GM18502 (cell line): ENCODE results near the gene CPZ.
"Not testable (repeated sequence)": the region's sequence is repeated elsewhere in the genome, so short reads cannot be mapped to it uniquely, and the experiment has no call there.

Experiments used
- ATAC-seq: cut with Tn5 transposase; IDR thresholded peaks from one replicate; pipeline ENCODE4 v1.9.1; 2021; ENCODE audit warnings: mild to moderate bottlenecking; ENCODE audit not compliant: unreplicated experiment, poor library complexity

CPZ gene

GRCh38 chr4:8630240-8630905 is 37.8 kb downstream of the CPZ start:
- not testable (repeated sequence) for ATAC-seq

GRCh38 chr4:8631896-8632295 is 39.3 kb downstream of the CPZ start:
- not testable (repeated sequence) for ATAC-seq

- ATAC-seq: not testable (repeated sequence)
Observed at GRCh38 chr4:8634773-8635172, 42.2 kb downstream of the CPZ start.

- not testable (repeated sequence) for ATAC-seq
Observed at GRCh38 chr4:8635897-8636554, 43.5 kb downstream of the CPZ start.

- no peak for ATAC-seq
Observed at GRCh38 chr4:8637456-8637984, 45.0 kb downstream of the CPZ start.

GRCh38 chr4:8639021-8639420 is 46.5 kb downstream of the CPZ start:
- no peak for ATAC-seq

GRCh38 chr4:8639777-8640720 is 47.5 kb downstream of the CPZ start:
- no peak for ATAC-seq

- no peak for ATAC-seq
Observed at GRCh38 chr4:8640816-8641215, 48.3 kb downstream of the CPZ start.

- no peak for ATAC-seq
Observed at GRCh38 chr4:8641256-8641655, 48.7 kb downstream of the CPZ start.

GRCh38 chr4:8641931-8642650 is 49.5 kb downstream of the CPZ start:
- no peak for ATAC-seq

GRCh38 chr4:8642651-8643321 is 50.2 kb downstream of the CPZ start:
- ATAC-seq: no peak

- no peak for ATAC-seq
Observed at GRCh38 chr4:8643441-8643840, 50.9 kb downstream of the CPZ start.

- ATAC-seq: no peak
Observed at GRCh38 chr4:8643986-8644385, 51.4 kb downstream of the CPZ start.

GRCh38 chr4:8644461-8644891 is 51.9 kb downstream of the CPZ start:
- no peak for ATAC-seq

- ATAC-seq: no peak
Observed at GRCh38 chr4:8644966-8645752, 52.6 kb downstream of the CPZ start.

- ATAC-seq: no peak
Observed at GRCh38 chr4:8645753-8646124, 53.2 kb downstream of the CPZ start.

- ATAC-seq: no peak
Observed at GRCh38 chr4:8646296-8647093, 53.9 kb downstream of the CPZ start.

- ATAC-seq: no peak
Observed at GRCh38 chr4:8647094-8647570, 54.6 kb downstream of the CPZ start.
